Renal cortex interstitium (tissue), 11 donors: ENCODE data around the gene SNX15. TPM values are rescaled to one million over a fixed set of nuclear protein-coding genes. Genes with fewer than 3 reads are reported as not detected.
"Not testable (repeated sequence)": the region's sequence is repeated elsewhere in the genome, so short reads cannot be mapped to it uniquely, and the experiment has no call there.

ENCODE experiments used
- DNase-seq, 11 donors: peaks; one replicate each; pipeline ENCODE4 v3.0.0-alpha.2; 2013; ENCODE audit warnings: low read depth in 9 of 11, low spot score in 4 of 11; ENCODE audit errors: extremely low read depth in 1 of 11
- polyA plus RNA-seq, 3 donors: library from polyadenylated mRNA; unstranded; fragments of 120-200 nt; gene quantifications; one replicate each; pipeline ENCODE4 v1.2.1, GENCODE V29; 2013; ENCODE audit not compliant: insufficient read length in 3 of 3

SNX15 gene
- polyA plus RNA-seq, 3 donors = 21.4 to 33.1 (median 27.1) TPM

DNA sequence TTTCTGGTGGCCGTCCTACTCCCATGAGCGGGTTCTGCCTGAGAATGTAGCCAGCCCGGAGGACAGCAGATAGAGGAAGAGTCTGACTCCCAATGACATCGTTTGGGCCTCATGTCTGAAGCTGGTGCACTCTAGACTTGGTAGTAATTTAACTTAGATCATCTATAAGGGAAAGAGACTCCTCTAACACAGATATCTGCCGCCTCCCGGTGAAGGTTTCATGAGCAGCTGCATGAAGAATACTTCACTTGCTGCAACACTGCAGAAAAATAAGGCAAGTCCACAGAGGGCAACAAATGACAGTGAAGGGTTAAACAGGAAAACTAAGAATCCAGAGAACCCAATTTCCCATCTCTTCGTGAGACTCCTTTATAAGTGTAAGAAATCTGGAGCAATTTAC is 19.2 kb upstream of the SNX15 start:
- DNase-seq = no peak

DNA sequence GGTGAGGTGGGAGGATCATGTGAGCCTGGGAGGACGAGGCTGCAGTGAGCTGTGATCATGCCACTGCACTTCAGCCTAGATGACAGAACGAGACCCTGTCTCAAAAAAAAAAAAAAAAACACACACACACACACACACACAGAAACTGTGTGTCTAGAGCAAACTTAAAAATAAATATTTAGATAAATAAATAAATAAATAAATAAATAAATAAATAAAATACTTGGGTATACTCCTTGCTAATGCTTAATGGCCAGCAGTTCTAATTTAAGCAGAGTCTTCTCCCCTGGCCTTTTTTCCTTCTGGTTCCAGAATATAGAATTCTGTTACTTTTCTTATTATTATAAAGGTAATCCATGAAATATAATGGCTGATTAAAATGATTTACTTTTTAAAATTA is 18.4 kb upstream of the SNX15 start:
- no peak for DNase-seq

- DNase-seq = peak; percentile 72 to 88 (median 82)
These were observed 13.9 kb upstream of the SNX15 start for GRCh38 chr11:65013130-65013887.

GRCh38 chr11:65013888-65014725 is 13.1 kb upstream of the SNX15 start, which contains the start of gene ARL2:
TSS of gene ARL2 (plus strand) at chr11:65014160. CDS start at chr11:65014208, 48 bp downstream.
- DNase-seq = peak; percentile 78 to 94 (median 91)

GRCh38 chr11:65014726-65015227 is 12.5 kb upstream of the SNX15 start:
- DNase-seq = no peak

DNA sequence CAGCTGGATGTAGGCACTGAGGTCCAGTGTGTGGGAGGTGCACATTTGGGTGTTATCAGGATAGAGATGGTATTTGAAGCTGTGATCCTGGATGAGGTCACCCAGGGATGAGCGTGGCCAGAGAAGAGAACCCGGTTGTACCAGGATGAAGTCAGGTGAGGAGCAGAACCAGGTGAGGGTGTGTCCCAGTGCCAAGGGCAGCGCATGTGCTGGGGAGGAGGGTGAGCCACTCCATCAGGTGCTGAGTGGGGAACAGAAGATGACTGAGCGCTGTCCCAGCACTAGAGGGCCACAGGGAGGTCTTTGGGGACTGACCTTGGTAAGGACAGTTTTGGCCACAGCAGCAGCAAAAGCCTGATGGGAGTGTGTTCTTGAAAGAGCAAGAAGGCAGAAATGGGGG is 10.5 kb upstream of the SNX15 start:
- DNase-seq = no peak

DNA sequence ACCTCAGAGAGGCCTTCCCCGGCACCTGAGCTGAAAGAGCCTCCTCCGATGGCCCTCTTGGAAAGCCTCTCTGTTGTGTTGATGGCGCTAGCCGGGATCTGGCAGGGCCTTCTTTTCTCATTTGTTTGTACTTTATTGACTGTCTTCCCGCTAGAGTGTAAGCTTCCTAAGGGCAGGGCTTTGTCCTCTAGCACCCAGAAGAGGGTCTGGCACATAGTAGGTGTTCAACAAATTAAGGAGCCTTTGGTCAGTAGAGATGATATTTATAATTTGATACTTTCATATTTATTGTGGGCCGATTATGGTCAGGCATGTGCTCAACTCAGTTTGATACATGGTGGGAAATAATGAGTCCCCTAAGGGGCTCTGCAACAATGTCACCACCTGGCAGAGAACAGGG is 9.3 kb upstream of the SNX15 start:
- no peak for DNase-seq

DNA sequence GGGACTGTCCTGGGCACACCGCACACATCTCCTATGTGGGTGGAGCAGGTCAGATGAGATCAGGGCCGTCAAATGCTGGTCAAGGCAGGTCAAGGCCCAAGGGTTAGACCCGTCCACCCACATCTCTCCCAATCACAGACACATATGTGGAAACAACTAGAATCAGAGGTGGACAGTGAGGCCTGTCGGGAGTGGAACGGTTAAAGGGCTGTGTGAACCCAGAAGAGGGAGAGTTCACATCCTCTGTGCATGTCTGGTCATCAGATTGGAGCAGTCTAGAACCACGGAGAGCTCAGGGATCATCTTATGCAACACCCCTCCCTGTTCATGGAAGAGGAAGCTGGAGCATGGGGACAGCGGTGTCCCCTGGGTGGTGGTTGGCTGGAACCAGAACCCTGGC is 7.4 kb upstream of the SNX15 start:
- no peak for DNase-seq

- DNase-seq = no peak
These were observed 6.2 kb upstream of the SNX15 start for GRCh38 chr11:65021003-65021402.

DNA sequence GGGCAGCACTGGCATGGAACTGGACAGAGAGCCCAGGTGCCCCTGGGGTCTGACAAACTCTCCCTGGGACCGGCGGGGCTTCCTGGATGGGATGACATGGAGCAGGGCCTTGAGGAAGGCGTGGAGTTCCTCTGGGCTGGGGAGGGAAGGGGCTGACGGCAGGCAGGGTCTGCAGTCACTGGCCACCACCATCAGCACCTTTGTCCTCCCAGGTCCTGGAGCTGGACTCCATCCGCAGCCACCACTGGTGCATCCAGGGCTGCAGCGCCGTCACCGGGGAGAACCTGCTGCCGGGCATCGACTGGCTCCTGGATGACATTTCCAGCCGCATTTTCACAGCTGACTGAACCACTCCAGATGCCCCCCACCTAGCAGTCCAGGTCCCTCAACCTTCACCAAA is 5.7 kb upstream of the SNX15 start:
- no peak for DNase-seq

- DNase-seq = not testable (repeated sequence)
These were observed 3.7 kb upstream of the SNX15 start for GRCh38 chr11:65023502-65023901.

GRCh38 chr11:65026810-65027209 is 429 bp upstream of the SNX15 start:
- no peak for DNase-seq

GRCh38 chr11:65032216-65032615 is 5.0 kb downstream of the SNX15 start:
- DNase-seq = no peak

GRCh38 chr11:65034423-65034822 is 7.2 kb downstream of the SNX15 start:
- DNase-seq = no peak

- no peak for DNase-seq
These were observed 8.3 kb downstream of the SNX15 start for GRCh38 chr11:65035579-65035978.

DNA sequence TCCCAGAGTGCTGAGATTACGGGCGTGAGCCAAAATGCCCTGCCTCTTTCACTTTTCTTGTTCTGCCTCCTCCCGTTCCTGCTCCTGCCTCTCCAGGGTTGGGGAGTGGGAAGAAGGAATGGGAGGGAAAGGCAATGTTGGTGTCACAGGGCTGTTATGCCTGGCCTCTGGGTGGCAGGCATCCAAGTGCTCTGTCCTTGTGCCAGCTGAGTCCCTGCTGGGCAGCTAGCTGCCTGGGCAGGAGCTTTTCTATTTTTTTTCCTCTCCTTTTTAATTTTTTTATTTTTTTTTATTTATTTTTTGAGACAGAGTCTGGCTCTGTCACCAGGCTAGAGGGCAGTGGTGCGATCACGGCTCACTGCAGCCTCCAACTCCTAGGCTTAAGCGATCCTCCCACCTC is 9.7 kb downstream of the SNX15 start:
- DNase-seq = no peak

- DNase-seq = no peak
These were observed 13.2 kb downstream of the SNX15 start for GRCh38 chr11:65040520-65040846.

GRCh38 chr11:65040847-65041622 is 13.8 kb downstream of the SNX15 start, which contains the start of gene SAC3D1:
TSS of gene SAC3D1 (plus strand) at chr11:65041210. CDS start at chr11:65041293, 83 bp downstream.
- peak; percentile 79 to 92 (median 88) for DNase-seq

DNA sequence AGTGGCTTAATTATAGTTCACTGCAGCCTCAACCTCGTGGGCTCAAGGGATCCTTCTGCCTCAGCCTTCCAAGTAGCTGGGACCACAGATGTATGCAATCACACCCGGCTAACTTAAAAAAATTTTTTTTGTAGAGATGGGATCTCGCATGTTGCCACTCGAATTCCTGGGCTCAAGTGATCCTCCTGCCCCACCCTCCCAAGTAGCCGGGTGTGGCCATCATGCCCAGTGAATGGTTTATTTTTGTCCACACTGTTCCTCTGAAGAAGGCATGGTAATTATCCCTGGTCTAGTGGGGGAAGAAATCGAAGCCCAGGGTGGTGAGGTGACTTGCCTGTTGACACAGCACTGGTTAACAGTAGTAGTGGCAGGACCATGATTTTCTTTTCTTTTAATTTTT is 15.7 kb downstream of the SNX15 start:
- DNase-seq = no peak
